ENCODE measurements around the gene VAC14.
"Not testable (repeated sequence)": the region's sequence is repeated elsewhere in the genome, so short reads cannot be mapped to it uniquely, and the experiment has no call there.

Gene VAC14

DNA sequence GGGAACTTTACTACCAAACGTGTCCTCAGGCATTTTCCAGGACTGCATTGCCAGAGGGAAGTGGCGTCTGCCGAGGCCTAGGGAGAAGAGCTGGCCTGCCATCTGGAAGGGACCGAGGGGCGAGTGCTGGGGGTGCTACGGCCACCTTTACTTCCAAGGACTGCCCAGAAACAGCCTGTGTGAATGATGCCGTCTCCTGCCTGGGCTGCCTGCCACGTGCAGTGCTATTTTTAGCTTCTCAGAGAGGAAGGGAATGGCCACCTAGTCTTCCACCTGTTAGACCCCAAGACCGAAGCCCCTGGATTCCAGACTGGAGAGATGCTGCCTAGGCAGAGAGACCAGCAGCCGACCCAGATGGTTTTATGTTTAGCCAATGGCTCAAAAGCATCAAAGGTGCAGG lies 57.2 kb downstream of the VAC14 start:
- no peak for DNase-seq (ENCODE audit: low spot score)

DNA sequence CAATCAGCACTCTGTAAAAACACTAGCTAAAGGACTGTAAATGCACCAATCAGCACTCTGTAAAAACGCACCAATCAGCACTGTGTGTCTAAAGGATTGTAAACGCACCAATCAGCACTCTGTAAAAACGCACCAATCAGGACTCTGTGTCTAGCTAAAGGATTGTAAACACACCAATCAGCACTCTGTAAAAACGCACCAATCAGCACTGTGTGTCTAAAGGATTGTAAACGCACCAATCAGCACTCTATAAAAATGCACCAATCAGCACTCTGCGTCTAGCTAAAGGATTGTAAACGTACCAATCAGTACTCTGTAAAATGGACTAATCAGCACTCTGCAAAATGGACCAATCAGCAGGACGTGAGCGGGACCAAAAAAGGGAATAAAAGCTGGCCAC lies 58.0 kb downstream of the VAC14 start:
- not testable (repeated sequence) for DNase-seq (ENCODE audit: low spot score)

DNA sequence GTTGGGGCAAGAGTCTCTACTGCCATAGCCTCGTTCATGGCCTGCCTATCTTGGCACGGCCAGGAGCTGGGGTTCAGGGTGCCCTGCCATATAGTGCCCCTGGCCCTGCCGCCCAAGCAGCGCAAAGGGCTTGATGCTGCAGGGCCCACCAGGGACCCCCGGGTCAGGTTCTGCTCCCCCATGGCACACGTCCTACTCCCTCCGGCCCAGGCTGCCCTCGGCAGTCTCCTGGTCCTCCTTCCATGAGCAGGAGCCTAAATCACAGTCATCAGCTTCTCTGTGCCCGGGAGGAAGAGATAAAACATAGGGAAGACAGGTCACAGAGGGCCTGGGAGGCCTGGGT lies 59.2 kb downstream of the VAC14 start:
- no peak for DNase-seq (ENCODE audit: low spot score)

- no peak for DNase-seq (ENCODE audit: low spot score)
Measured at GRCh38 chr16:70740914-70741782, 59.8 kb downstream of the VAC14 start.

DNA sequence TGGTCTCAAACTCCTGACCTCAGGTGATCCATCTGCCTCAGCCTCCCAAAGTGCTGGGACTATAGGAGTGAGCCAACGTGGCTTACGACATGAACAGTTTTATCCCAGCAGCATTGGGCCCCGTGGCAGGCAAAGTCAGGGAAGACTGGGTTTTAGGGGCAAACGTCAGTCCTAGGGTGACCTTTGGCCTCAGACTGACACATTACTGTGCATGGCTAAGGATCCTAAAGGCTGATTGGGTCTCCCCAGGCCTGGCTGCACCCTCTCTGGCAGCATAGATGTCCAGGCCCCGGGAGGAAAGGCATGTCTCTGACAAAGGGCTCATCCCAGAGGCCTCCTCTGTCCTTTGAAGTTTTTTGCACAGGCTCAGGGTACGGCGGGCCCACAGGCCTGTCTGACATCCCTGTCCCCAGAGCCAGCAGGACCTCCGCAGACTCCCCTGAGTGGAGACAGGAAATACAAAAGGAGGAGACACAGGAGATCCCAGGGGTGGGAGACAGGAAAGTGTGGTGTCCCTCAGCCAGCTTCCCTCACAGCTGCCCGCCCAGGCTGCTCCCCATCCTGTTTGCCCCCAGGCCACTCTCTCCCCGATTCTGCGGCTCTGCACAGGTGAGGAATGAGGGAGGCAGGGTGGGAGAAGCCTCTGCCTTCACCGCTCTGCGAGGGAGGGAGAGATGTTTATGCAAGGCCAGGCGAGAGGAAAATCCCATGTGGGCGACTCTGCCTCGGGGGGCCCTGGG lies 60.6 kb downstream of the VAC14 start:
- no peak for DNase-seq (ENCODE audit: low spot score)

- no peak for DNase-seq (ENCODE audit: low spot score)
Measured at GRCh38 chr16:70739389-70739788, 61.6 kb downstream of the VAC14 start.

DNA sequence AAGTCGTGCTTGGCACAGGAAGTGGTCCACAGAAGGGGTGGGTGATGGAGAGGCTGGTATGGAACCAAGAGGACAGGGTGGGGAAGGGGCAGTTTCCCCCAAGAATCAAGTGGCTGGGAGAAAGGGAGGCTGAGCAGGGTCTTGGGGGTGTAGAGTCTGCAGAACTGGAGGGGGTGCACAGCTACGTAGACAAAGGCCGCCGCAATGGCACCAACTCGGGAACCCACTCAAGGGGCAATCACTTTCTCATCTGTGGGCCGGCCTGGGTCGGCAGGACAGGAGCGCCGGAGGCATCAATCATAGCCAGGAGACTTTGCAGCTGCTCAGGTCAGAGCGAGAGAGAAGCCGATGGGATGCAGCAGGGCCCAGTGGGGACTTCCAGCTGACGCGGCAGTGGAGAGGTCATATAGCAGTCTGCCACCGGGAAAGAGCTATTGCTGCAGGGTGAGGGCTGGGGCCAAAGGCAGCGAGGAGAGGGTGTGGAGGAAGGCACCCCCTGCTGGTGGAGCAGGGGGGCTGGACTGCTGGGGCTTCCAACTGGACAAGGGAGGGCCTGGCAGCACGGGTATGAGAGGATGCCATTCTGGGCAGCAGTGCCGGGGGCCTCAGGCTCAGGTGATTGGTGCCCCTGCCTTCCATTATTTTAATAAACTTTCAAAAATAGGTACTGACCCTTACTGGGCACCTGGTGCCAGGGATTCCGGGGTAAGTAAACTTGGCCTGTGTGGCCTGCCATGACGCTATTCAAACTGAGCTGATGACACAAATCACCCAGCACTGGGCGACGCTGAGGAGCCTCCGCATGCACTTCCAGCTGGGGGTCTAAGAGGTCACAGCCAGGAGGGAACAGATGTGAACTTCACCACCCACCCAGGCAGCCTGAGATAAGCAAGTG lies 62.6 kb downstream of the VAC14 start:
- peak; percentile 97 for DNase-seq (ENCODE audit: low spot score)

DNA sequence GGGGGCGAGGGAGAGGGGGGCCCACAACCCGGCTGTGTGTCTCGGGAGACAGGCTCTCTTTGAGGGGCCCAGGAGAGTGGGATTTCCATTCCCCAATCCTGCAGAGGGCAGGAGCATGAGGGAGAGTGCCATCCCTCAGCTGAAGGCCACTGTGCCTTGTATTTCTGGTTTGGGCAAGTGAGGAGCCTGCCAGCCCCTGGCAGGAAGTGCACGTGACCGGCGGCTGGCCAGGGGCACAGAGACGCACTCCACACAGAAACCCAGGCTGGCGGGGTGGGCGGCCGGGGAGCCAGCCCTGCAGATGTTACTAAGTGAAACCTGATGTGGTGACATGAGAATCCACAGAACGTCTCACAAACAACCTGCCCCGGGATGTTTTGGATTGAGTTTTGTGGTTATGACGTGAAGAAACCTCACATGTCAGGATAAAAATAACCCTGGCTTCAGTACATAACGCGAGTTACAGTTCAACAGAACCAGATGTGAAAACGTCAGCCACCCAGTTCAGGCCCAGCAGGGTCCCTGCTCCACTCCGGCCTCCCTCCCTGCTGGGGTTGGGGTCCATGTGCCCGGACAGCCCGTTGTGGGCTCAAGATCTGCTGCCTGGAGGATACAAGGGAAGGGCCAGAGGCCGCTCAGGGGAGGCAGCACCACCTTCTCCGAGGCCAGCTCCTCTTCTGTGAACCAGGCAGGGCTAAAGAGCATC lies 63.4 kb downstream of the VAC14 start:
- DNase-seq (ENCODE audit: low spot score): no peak

DNA sequence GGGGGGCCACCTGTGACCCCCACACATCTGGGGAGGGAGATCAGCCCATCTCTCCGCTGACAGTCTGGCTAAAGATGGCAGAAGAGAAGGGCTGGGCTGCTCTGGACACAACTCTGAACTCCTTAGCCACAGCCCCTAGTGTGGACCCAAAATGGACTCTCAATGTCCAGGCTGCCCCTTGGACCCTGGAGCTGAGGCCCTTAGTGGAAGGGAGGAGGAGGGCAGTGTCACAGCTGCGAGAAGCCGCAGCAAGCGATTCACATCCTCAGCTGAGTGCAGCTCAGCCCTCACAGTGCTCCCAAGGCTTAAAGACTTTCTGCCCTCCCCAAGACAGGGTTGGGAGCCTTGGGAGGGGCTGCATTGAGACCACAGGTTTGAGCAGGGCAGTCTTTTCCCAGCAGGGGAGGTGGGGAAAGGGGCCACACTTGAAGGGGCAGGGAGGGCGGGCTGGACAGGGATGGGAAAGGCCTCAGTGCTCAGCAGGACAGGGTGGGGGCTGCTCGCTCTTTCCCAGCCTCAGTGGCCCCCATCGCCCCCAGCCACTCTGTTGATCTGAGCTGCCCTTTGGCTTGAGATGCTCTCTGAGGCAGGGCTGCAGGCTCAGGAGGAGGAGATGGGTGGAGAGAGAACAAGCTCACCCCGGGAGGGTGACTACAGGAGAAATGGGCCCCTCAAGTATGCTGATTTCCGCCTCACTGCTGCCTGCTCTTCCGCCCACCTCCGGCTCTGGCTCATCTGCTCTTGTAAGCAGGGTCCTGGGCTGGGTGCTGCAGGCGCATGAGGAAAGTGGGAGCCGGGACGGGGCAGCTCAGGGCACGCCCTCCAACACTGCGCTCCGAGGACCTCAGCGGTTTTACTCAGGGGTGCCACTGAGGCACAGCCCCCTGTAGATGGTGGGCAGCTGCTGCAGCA lies 64.2 kb downstream of the VAC14 start:
- no peak for DNase-seq (ENCODE audit: low spot score)

DNA sequence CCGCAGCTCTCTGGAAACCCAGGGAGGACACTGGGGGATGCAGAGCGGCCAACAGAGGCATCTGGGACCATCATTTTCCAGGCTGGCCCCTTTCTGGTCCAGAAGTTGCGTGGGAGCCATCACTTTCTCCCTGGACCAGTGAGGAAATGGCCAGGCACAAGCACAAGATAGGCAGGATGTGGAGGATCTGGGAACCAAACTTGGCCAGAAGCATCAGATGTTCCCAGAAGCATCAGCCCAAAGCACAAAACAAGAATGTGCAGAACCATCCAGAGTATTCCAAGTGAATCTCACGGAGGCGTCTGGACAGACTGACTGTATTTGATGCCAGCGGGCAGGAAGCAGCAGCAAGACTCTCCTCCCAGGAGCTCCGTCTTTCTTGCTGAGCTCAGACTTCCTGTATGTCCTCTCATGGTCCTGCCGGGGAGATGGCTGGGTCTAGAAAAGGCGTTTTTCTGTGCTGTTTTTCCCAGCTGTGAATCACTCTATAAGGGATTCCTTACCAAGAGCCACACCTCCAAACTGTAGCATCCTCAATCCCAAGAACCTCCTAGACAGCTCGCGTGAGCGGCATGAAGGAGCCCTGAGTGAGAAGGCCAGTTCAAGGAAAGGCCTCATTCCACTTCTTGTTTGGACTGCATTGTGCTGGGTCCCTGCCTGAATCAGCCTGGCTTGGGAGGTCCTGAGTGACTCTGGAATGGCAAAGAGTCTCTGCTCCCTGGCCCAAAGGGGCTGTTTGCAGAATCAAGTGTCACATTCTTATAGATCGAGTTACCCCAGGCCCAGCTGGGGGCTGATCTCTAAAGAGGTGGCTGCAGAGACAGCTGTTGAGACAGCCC lies 65.6 kb downstream of the VAC14 start:
- no peak for DNase-seq (ENCODE audit: low spot score)

DNA sequence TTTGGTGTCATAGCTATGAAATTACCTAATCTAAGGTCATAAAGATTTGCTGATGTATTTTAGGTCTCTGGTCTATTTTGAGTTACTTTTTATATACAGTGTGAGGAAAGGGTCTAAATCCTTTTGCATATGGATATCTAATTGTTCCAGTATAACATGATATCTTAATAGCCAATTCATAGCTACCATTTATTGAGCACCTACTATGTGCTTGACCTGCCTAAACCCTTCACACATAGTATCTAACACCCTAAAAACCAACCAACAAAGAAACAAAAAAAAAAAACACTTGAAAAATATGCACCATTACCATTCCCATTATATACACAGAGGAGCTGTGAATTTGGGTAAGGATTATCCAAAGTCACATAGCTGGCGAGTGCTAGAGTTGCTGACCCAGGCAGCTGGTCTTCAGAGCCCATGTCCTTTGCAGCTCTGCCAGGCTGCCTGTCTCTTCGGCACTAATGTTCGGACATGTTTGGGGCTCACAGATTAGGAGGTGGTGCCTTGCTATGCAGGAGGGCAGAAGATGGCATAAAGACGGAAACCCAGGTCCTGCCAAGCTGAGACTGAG lies 66.3 kb downstream of the VAC14 start:
- no peak for DNase-seq (ENCODE audit: low spot score)

- no peak for DNase-seq (ENCODE audit: low spot score)
Measured at GRCh38 chr16:70730944-70731343, 70.0 kb downstream of the VAC14 start.

DNA sequence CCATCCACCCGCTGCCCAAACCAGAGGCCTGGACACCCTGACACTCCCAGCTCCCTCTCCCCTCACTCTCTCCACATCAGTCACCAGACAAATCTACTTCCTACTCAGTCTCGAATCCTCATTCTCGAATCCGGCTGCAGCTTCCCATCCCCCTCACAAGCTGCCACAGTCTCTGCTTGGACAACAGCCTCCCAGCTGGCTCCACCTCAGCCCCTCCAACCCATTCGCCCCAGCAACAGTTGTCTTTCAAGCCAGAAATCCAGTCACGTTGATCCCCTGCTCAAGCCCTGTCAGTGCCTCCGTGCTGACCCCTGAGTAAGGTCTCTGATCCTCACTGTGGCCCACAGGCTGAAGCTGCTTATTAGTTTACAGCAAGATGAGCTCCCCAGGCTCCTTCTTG lies 70.9 kb downstream of the VAC14 start:
- DNase-seq (ENCODE audit: low spot score): no peak

GRCh38 chr16:70729292-70729691 lies 71.7 kb downstream of the VAC14 start:
- no peak for DNase-seq (ENCODE audit: low spot score)

DNA sequence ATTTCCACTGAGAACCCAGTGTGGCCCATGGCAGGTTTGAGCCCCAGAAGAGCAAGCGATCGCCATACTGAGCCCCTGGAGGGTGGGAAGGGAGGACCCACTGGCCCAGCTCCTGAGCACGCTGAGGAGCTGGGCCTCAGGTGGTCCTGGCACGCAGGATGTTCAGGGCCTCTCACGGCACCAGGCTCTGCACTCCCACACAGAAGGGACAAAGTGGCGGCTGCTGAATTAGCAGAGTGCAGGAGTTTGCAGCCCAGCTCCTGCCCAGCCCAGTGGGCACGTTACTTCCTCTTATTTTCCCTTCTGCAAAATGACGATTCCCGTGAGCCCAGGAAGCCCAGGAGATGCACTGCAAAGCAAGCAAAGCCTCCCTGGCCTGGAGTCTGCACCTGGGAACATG lies 72.8 kb downstream of the VAC14 start:
- no peak for DNase-seq (ENCODE audit: low spot score)

DNA sequence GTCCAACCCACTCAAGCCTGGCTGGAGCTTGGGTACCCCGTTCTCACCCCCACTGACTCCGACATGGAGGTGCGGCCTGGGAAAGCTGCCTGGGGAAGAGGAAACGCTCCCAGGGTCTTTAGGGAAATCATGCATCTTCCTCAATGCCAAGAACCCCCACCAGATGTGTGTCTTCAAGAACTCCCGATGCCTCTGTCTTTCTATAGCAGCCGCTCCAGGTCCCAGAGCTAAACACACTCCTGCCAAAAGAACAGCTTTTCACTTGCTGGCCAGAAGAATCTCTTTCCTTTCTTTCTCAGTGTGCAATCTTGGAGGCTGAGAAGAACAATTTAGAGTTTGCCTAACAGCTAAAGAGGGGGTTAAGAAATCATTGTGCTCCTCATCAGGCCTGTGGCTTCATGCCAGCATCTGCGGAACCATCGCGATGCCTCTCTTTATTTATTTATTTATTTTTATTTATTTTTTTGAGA lies 74.0 kb downstream of the VAC14 start:
- no peak for DNase-seq (ENCODE audit: low spot score)

GRCh38 chr16:70725912-70726828 lies 74.8 kb downstream of the VAC14 start:
- DNase-seq (ENCODE audit: low spot score): no peak

All from HuH-7 (cell line).